CD4-positive, alpha-beta T cell treated with Interleukin-17A for 4 hours (primary cell): ENCODE data around the gene GCFC2.
"Not testable (repeated sequence)": the region's sequence is repeated elsewhere in the genome, so short reads cannot be mapped to it uniquely, and the experiment has no call there.

Experiments used
- DNase-seq: peaks from one replicate; pipeline ENCODE4 v3.0.0-alpha.2; 2020; ENCODE audit warnings: mixed read lengths

The GCFC2 gene

GRCh38 chr2:75679556-75679955, 31.2 kb downstream of the GCFC2 start:
- no peak for DNase-seq

- DNase-seq: no peak
These were observed 34.3 kb downstream of the GCFC2 start for GRCh38 chr2:75676464-75676863.

GRCh38 chr2:75675908-75676307, 34.8 kb downstream of the GCFC2 start:
- no peak for DNase-seq

GRCh38 chr2:75675423-75675822, 35.3 kb downstream of the GCFC2 start:
- DNase-seq: not testable (repeated sequence)

GRCh38 chr2:75667884-75668283, 42.8 kb downstream of the GCFC2 start:
- no peak for DNase-seq

GRCh38 chr2:75666911-75667310, 43.8 kb downstream of the GCFC2 start:
- no peak for DNase-seq

- DNase-seq: no peak
These were observed 52.9 kb downstream of the GCFC2 start for GRCh38 chr2:75657798-75658197.

- no peak for DNase-seq
These were observed 54.2 kb downstream of the GCFC2 start for GRCh38 chr2:75656563-75656962.

- no peak for DNase-seq
These were observed 54.9 kb downstream of the GCFC2 start for GRCh38 chr2:75655861-75656260.

GRCh38 chr2:75654012-75654411, 56.7 kb downstream of the GCFC2 start:
- no peak for DNase-seq

GRCh38 chr2:75647771-75648170, 62.9 kb downstream of the GCFC2 start:
- DNase-seq: no peak

GRCh38 chr2:75646583-75647425, 63.9 kb downstream of the GCFC2 start, which contains the start of gene MRPL19:
TSS of gene MRPL19 (plus strand) at chr2:75646783. CDS start at chr2:75646808, 25 bp downstream.
- peak; percentile 79 for DNase-seq

- DNase-seq: no peak
These were observed 64.6 kb downstream of the GCFC2 start for GRCh38 chr2:75646090-75646582.

- no peak for DNase-seq
These were observed 65.1 kb downstream of the GCFC2 start for GRCh38 chr2:75645643-75646042.

- DNase-seq: no peak
These were observed 66.7 kb downstream of the GCFC2 start for GRCh38 chr2:75643980-75644379.

- no peak for DNase-seq
These were observed 69.1 kb downstream of the GCFC2 start for GRCh38 chr2:75641587-75641986.

GRCh38 chr2:75640621-75641121, 70.0 kb downstream of the GCFC2 start:
- peak; percentile 58 for DNase-seq

- DNase-seq: no peak
These were observed 73.1 kb downstream of the GCFC2 start for GRCh38 chr2:75637568-75637967.

GRCh38 chr2:75634945-75635344, 75.8 kb downstream of the GCFC2 start:
- no peak for DNase-seq

- DNase-seq: no peak
These were observed 77.1 kb downstream of the GCFC2 start for GRCh38 chr2:75633620-75634019.

GRCh38 chr2:75632813-75633212, 77.9 kb downstream of the GCFC2 start:
- no peak for DNase-seq

- DNase-seq: no peak
These were observed 78.5 kb downstream of the GCFC2 start for GRCh38 chr2:75632091-75632701.

- peak; percentile 67 for DNase-seq
These were observed 82.7 kb downstream of the GCFC2 start for GRCh38 chr2:75627902-75628504.

- no peak for DNase-seq
These were observed 87.8 kb downstream of the GCFC2 start for GRCh38 chr2:75622929-75623328.
